ENCODE results near the gene KCNT1. TPM values are rescaled to one million over a fixed set of nuclear protein-coding genes. Genes with fewer than 3 reads are reported as not detected.

The KCNT1 gene
- total and polyA plus RNA-seq, 5 experiments from 2014 or later, result not detected

DNA sequence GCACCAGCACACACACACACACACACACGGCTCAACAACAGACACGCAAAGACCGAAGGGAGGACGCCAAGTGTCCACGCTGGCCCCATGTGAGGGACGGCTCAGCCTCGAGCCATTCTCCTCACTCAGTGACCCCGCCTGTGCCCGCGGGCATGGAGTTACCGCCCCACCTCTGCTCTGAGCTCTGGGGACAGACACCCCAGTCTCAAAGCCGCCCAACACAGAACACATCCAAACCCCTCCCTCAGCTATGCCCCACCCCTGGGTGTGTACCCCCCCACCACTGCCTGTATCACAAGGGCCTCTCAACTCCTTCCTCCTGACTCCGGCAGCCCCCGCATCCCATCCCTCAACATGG, 124.2 kb downstream of the KCNT1 start:
- H3K36me3 Mint-ChIP-seq, result peaks cover 8 to 81% (median 41%) of the 10 kb centered on the region in 3 donors
- POLR2A ChIA-PET, result no interaction called here

DNA sequence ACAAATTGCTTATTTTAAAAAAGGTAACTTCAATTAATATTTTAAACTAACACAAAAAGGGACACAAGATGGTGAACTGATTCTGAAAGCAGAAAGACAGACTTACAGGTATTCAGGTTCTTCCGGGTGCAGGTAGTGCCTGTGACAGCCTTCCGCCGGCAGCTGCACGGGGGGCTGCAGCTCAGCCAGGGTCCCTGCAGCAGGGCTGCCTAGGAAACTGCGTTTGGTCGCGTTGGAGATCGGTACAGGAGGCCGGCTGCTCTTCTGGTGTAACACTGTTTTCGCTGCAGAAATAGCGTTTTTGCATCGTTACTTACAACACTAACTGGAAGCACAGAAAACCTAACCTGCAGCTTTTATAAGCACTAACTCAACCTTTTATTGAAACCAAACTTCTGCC, 125.3 kb downstream of the KCNT1 start:
- Mint-ChIP-seq H3K27ac (no peak overlapping the region), H3K4me3 (no peak overlapping the region)
- POLR2A ChIA-PET, result no interaction called here

More for the DNA sequence above, 124.2 kb downstream of the KCNT1 start:
- peaks cover 0 to 16% (median 10%) of the 10 kb centered on the region in 9 donors for H3K9me3 Mint-ChIP-seq
- H3K4me3 Mint-ChIP-seq, result no peak overlapping the region
- ATAC-seq (no peak), DNase-seq (no peak)
- H3K27me3 Mint-ChIP-seq, result no peaks in the 10 kb centered on the region
- H3K4me1 Mint-ChIP-seq, result peaks cover 0 to 10% (median 5%) of the 10 kb centered on the region in 4 donors
- peak overlapping the region in 1 of 10 donors; percentile 86 for H3K27ac Mint-ChIP-seq

DNA sequence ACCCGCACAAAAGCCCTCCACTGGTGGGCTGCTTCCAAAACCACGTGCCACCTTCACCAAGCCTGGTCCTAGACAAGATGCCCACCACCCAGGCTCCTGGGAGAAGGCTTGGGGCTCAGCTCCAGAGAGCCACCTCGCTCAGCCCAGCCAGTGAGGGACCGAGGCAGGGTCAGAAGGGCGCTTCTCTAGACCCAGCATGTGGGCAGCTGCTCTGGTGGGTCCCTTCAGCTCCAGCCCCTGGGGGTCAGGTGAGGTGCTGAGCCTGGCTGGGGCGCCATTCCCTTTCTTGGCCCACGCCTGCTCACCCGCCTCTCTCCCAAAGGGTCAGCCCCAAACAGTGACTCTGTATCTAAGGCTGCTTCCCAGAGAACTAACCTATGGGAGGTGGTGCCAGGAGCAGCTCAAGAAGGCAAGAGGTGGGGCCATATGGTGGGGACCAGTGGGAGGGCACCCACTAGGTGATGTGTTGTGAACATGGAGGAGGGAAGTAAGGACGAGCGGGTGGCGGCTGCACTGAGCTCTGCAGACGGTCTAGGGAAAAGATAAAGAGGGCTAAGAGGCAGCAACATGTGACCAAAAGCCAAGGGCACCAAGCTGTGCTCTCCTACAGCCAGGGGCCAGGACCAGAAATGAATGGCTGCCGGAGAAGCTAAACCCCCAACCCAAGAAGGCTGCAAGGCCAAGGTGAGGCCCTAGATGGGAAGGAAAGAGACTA, 126.0 kb downstream of the KCNT1 start:
- ATAC-seq, result no peak
- POLR2A ChIA-PET, result interaction anchor here (1.0 kb wide), 1 partner anchor 9 kb away, joined by 3 read pairs; no protein-coding TSS in a partner anchor
- no peak overlapping the region for H3K4me3 Mint-ChIP-seq
- peaks cover 9 to 16% (median 12%) of the 10 kb centered on the region in 4 donors for H3K4me1 Mint-ChIP-seq
- H3K36me3 Mint-ChIP-seq, result peaks cover 8 to 67% (median 31%) of the 10 kb centered on the region in 3 donors
- H3K27me3 Mint-ChIP-seq, result no peaks in the 10 kb centered on the region
- H3K9me3 Mint-ChIP-seq, result peaks cover 0 to 16% (median 10%) of the 10 kb centered on the region in 9 donors
- no peak overlapping the region for H3K27ac Mint-ChIP-seq
- no peak for DNase-seq

More for the DNA sequence above, 125.3 kb downstream of the KCNT1 start:
- Mint-ChIP-seq H3K36me3 (peaks cover 8 to 74% (median 36%) of the 10 kb centered on the region in 3 donors), H3K9me3 (peaks cover 0 to 16% (median 10%) of the 10 kb centered on the region in 9 donors), H3K27me3 (no peaks in the 10 kb centered on the region), H3K4me1 (peaks cover 8 to 16% (median 9%) of the 10 kb centered on the region in 4 donors)
- no peak for ATAC-seq
- DNase-seq, result no peak

DNA sequence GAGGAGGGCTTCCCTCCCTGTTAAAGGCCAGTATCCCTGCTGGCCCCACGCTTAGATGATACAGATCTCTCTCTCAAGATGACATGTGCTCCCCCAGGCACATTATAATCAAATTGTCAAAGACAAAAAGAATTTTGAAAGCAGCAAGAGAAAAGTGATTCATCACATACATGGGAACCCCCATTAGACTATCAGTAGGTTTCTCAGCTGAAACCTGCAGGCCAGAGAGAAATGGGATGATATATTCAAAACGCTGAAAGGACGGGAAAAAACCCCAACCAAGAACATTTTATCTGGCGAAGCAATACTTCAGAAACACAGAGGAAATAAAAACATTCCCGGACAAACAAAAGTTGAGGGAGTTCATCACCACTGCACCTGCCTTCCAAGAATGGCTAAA, 126.7 kb downstream of the KCNT1 start:
- ATAC-seq (no peak), DNase-seq (no peak)
- Mint-ChIP-seq H3K27me3 (no peaks in the 10 kb centered on the region), H3K27ac (peak overlapping the region in 1 of 10 donors; percentile 27), H3K4me3 (no peak overlapping the region), H3K9me3 (peaks cover 0 to 16% (median 10%) of the 10 kb centered on the region in 9 donors), H3K4me1 (peaks cover 10 to 16% (median 14%) of the 10 kb centered on the region in 4 donors), H3K36me3 (peaks cover 8 to 65% (median 32%) of the 10 kb centered on the region in 3 donors)
- POLR2A ChIA-PET, result interaction anchor here (1.0 kb wide), 1 partner anchor 10 kb away, joined by 3 read pairs; no protein-coding TSS in a partner anchor

DNA sequence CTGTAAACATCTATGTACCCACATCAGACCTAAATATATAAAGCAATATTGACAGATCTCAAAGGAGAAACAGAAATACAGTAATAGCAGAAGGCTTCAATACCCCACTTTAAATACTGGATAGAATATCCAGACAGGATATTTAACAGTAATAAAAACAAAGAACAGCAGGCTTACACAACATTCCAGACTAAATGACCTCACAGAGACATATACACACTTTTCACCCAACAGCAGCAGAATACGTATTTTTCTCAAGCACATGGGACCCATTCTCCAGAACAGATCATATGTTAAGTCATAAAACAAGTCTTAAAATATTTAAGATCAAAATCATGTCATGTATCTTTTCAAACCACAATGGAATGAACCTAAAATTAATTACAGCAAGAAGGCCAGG, 128.5 kb downstream of the KCNT1 start:
- POLR2A ChIA-PET, result no interaction called here
- ATAC-seq (no peak), DNase-seq (no peak)
- Mint-ChIP-seq H3K4me3 (no peak overlapping the region), H3K27me3 (no peaks in the 10 kb centered on the region), H3K9me3 (peaks cover 0 to 16% (median 10%) of the 10 kb centered on the region in 9 donors), H3K36me3 (peaks cover 13 to 55% (median 40%) of the 10 kb centered on the region in 3 donors), H3K27ac (no peak overlapping the region), H3K4me1 (peaks cover 8 to 18% (median 13%) of the 10 kb centered on the region in 4 donors)

DNA sequence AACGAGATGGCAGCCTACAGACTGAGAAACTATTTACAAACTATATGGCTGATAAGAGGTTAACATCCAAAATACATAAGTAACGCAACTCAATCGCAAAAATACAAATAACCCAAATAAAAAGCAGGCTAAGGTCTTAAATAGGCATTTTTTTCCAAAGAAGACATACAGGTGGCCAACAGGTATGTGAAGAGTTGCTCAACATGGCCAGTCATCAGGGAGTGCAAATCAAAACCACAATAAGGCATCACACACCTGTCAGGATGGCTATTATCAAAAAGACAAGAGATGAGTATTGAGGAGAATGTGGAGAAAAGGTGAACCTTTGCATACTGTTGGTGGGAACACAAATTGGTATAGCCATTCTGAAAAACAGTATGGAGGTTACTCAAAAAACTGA, 131.9 kb downstream of the KCNT1 start:
- H3K9me3 Mint-ChIP-seq, result peaks cover 0 to 9% (median 4%) of the 10 kb centered on the region in 9 donors
- no peak overlapping the region for H3K4me3 Mint-ChIP-seq
- peaks cover 5 to 16% (median 12%) of the 10 kb centered on the region in 4 donors for H3K4me1 Mint-ChIP-seq
- DNase-seq, result no peak
- H3K36me3 Mint-ChIP-seq, result peaks cover 5 to 29% (median 28%) of the 10 kb centered on the region in 3 donors
- POLR2A ChIA-PET, result no interaction called here
- H3K27me3 Mint-ChIP-seq, result no peaks in the 10 kb centered on the region
- peak overlapping the region in 1 of 10 donors; percentile 21 for H3K27ac Mint-ChIP-seq
- no peak for ATAC-seq

DNA sequence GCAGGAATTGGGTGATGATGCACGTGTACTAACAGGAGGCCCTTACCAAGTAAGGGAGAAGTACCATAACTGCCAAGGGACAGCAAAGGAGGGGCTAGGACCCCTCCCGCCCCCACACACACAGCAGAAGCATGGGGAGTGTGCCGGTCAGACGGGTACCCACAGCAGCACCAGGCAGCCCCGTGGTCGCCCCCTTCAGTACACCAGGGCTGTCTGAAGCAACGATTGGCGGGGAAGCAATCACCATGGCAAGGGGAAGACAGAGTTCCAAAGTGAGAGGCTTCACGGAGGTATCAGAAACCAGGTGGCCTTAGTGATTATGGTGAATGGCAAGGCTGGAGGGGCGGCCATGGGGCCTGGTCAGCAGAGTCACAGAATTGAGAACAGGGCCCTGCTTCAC, 133.1 kb downstream of the KCNT1 start:
- Mint-ChIP-seq H3K27me3 (no peaks in the 10 kb centered on the region), H3K4me1 (peaks cover 5 to 17% (median 12%) of the 10 kb centered on the region in 4 donors), H3K4me3 (no peak overlapping the region), H3K9me3 (peaks cover 0 to 7% (median 2%) of the 10 kb centered on the region in 9 donors), H3K36me3 (peaks cover 5 to 22% (median 19%) of the 10 kb centered on the region in 3 donors), H3K27ac (no peak overlapping the region)
- DNase-seq (no peak), ATAC-seq (no peak)
- POLR2A ChIA-PET, result no interaction called here

DNA sequence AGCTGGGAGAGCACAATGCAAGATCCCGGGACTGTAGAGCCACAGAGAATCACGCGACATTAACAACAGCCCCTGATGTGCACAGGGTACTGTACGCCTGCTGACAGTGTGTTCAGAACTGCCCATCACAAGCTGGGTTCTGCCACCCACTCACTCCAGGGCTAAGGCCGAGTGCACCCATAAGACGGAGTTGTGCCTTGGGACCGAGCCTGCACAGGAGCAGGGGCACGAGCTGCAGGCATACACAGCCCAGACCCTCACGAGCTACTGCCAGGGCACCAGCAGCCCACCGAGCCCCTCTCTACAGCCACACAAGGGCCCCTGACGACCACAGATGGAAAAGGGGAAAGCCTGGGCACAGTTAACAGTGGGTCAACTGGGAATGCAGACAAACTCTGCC, 137.5 kb downstream of the KCNT1 start:
- DNase-seq (no peak), ATAC-seq (no peak)
- Mint-ChIP-seq H3K27me3 (no peaks in the 10 kb centered on the region), H3K27ac (no peak overlapping the region), H3K36me3 (peaks cover 13 to 24% (median 15%) of the 10 kb centered on the region in 3 donors), H3K4me3 (no peak overlapping the region), H3K9me3 (peaks cover 4 to 10% (median 8%) of the 10 kb centered on the region in 9 donors), H3K4me1 (peaks cover 6 to 25% (median 17%) of the 10 kb centered on the region in 4 donors)
- POLR2A ChIA-PET, result no interaction called here

DNA sequence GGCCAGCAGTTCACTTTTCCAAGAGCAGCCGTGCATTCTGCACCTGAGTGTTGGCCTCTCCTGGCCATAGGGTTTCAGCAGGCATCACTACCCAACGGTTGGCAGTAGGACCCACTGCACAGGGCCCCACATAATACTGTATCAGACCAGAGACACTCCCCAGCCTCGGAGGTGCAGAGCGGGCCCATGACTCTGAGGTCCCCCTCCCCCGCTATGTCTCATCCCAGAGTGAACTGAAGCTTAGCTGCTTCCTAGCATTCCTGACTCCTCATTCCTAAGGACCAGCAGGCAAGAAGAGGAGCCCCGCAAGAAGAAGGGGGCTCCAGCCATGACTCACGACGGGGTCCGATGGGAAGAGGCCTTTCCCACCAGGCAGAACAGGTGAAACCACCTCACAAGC, 138.1 kb downstream of the KCNT1 start:
- POLR2A ChIA-PET, result no interaction called here
- Mint-ChIP-seq H3K9me3 (peaks cover 4 to 14% (median 10%) of the 10 kb centered on the region in 9 donors), H3K27me3 (no peaks in the 10 kb centered on the region), H3K4me3 (no peak overlapping the region), H3K27ac (no peak overlapping the region), H3K4me1 (peaks cover 6 to 26% (median 19%) of the 10 kb centered on the region in 4 donors), H3K36me3 (peaks cover 18 to 29% (median 18%) of the 10 kb centered on the region in 3 donors)
- ATAC-seq, result no peak
- DNase-seq, result no peak

DNA sequence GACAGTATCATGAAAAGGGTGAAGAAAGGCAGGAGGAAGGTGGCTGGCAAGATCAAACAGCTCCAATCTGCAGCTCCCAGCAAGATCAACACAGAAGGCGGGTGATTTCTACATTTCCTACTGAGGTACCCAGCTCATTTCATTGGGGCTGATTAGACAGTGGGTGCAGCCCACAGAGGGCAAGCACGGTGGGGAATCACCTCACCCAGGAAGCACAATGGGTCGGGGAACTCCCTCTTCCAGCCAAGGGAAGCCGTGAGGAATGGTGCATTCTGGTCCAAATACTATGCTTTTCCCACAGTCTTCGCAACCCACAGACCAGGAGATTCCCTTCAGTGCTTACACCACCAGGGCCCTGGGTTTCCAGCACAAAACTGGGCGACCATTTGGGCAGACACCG, 138.6 kb downstream of the KCNT1 start:
- DNase-seq, result no peak
- no peak for ATAC-seq
- Mint-ChIP-seq H3K4me1 (peaks cover 6 to 30% (median 19%) of the 10 kb centered on the region in 4 donors), H3K27me3 (no peaks in the 10 kb centered on the region), H3K4me3 (no peak overlapping the region), H3K9me3 (peaks cover 4 to 14% (median 10%) of the 10 kb centered on the region in 9 donors), H3K27ac (no peak overlapping the region), H3K36me3 (peaks cover 22 to 34% (median 23%) of the 10 kb centered on the region in 3 donors)
- POLR2A ChIA-PET, result no interaction called here

Other genes with a start within 250 kb of the KCNT1 start
- under 1 TPM; 0.13 to 0.22 TPM for gene PPP1R26, start 222.4 kb upstream of the KCNT1 start, total RNA-seq
- not detected for gene PPP1R26, start 222.4 kb upstream of the KCNT1 start, polyA plus RNA-seq
- 10 to 100 TPM; 32.6 to 35.7 TPM for gene MRPS2, start 201.5 kb upstream of the KCNT1 start, total RNA-seq
- 10 to 100 TPM; 28.3 to 64.0 (median 45.4) TPM for gene MRPS2, start 201.5 kb upstream of the KCNT1 start, polyA plus RNA-seq
- gene LCN1, start 180.7 kb upstream of the KCNT1 start, total RNA-seq, result not detected
- gene LCN1, start 180.7 kb upstream of the KCNT1 start, polyA plus RNA-seq, result not detected
- not detected for gene OBP2A, start 156.1 kb upstream of the KCNT1 start, total RNA-seq
- gene OBP2A, start 156.1 kb upstream of the KCNT1 start, polyA plus RNA-seq, result not detected
- gene PAEP, start 140.4 kb upstream of the KCNT1 start, total RNA-seq, result not detected
- not detected for gene PAEP, start 140.4 kb upstream of the KCNT1 start, polyA plus RNA-seq
- not detected for gene GLT6D1, start 62.6 kb upstream of the KCNT1 start, total RNA-seq
- gene GLT6D1, start 62.6 kb upstream of the KCNT1 start, polyA plus RNA-seq, result not detected
- gene LCN9, start 38.9 kb upstream of the KCNT1 start, total RNA-seq, result not detected
- not detected for gene LCN9, start 38.9 kb upstream of the KCNT1 start, polyA plus RNA-seq
- gene SOHLH1, start 2.7 kb upstream of the KCNT1 start, total RNA-seq, result not detected
- not detected for gene SOHLH1, start 2.7 kb upstream of the KCNT1 start, polyA plus RNA-seq
- gene CAMSAP1, start 205.4 kb downstream of the KCNT1 start, total RNA-seq, result 10 to 100 TPM; 26.9 to 32.0 TPM
- 1 to 10 TPM in 2 of 3 donors, under 1 TPM in 1; 0.61 to 2.4 (median 1.1) TPM for gene CAMSAP1, start 205.4 kb downstream of the KCNT1 start, polyA plus RNA-seq

Measured in naive thymus-derived CD8-positive, alpha-beta T cell (primary cell).